ENCODE results near the gene PAPOLA. TPM values are rescaled to one million over a fixed set of nuclear protein-coding genes. Genes with fewer than 3 reads are reported as not detected.

Gene PAPOLA
- total RNA-seq, 2 experiments from 2014 or later, result 99.3 to 197 TPM

- no peaks in the 10 kb centered on the region for H3K79me2 ChIP-seq (ENCODE audit: insufficient read depth, low read depth, low read length)
- no TSS peak for BruUV-seq (replicated peaks)
- intact Hi-C loops (cut with micrococcal nuclease; ENCODE audit: unreplicated experiment), result no loop called here
- ChIA-PET POLR2A (no interaction called here), CTCF (ENCODE audit: unreplicated experiment) (no interaction called here)
- H4K20me1 ChIP-seq (ENCODE audit: insufficient read depth, low read length), result no peaks in the 10 kb centered on the region
- H3K4me3 ChIP-seq (ENCODE audit: low read depth, low read length, poor library complexity, severe bottlenecking), result no peak overlapping the region
- no peak overlapping the region for H3K4me2 ChIP-seq (ENCODE audit: low read length)
- DNase-seq (ENCODE audit: low spot score), result no peak
- no peaks in the 10 kb centered on the region for H3K9me3 ChIP-seq (ENCODE audit: low read length)
- H3K4me1 ChIP-seq (ENCODE audit: insufficient read depth, low read length, poor library complexity, severe bottlenecking), result no peaks in the 10 kb centered on the region
- H3K27ac ChIP-seq (ENCODE audit: low read depth, low read length, poor library complexity, severe bottlenecking), result no peak overlapping the region
- H3K9me2 ChIP-seq (ENCODE audit: insufficient read depth, low read length), result no peaks in the 10 kb centered on the region
- no peak for TF ChIP-seq CTCF (conservative IDR thresholded peaks at IDR 0.05; ENCODE audit: low read length)
- no peak for TF ChIP-seq EZH2phosphoT487 (IDR thresholded peaks at IDR 0.05; ENCODE audit: borderline replicate concordance, low read depth, low read length)
- no peak overlapping the region for H2AFZ ChIP-seq (ENCODE audit: low read length)
- no peaks in the 10 kb centered on the region for H3K36me3 ChIP-seq (ENCODE audit: insufficient read depth, low read length)
Measured at GRCh38 chr14:96603350-96604255, 101.4 kb downstream of the PAPOLA start.

- intact Hi-C loops (cut with micrococcal nuclease; ENCODE audit: unreplicated experiment), result no loop called here
- Histone ChIP-seq H3K4me3 (ENCODE audit: low read depth, low read length, poor library complexity, severe bottlenecking) (no peak overlapping the region), H3K4me1 (ENCODE audit: insufficient read depth, low read length, poor library complexity, severe bottlenecking) (no peaks in the 10 kb centered on the region), H3K27ac (ENCODE audit: low read depth, low read length, poor library complexity, severe bottlenecking) (no peak overlapping the region), H2AFZ (ENCODE audit: low read length) (no peak overlapping the region), H4K20me1 (ENCODE audit: insufficient read depth, low read length) (no peaks in the 10 kb centered on the region), H3K9me2 (ENCODE audit: insufficient read depth, low read length) (no peaks in the 10 kb centered on the region), H3K79me2 (ENCODE audit: insufficient read depth, low read depth, low read length) (no peaks in the 10 kb centered on the region), H3K36me3 (ENCODE audit: insufficient read depth, low read length) (no peaks in the 10 kb centered on the region), H3K4me2 (ENCODE audit: low read length) (no peak overlapping the region), H3K9me3 (ENCODE audit: low read length) (no peaks in the 10 kb centered on the region)
- POLR2A ChIA-PET, result interaction anchor here (0.5 kb wide), 1 partner anchor 123 kb away, joined by 3 read pairs; no protein-coding TSS in a partner anchor
- CTCF ChIA-PET (ENCODE audit: unreplicated experiment), result interaction anchor here (0.6 kb wide), 2 partner anchors 232 to 599 kb away, joined by 6 to 7 read pairs; no protein-coding TSS in a partner anchor
- no peak for DNase-seq (ENCODE audit: low spot score)
- no peak for TF ChIP-seq CTCF (conservative IDR thresholded peaks at IDR 0.05; ENCODE audit: low read length)
- no peak for TF ChIP-seq EZH2phosphoT487 (IDR thresholded peaks at IDR 0.05; ENCODE audit: borderline replicate concordance, low read depth, low read length)
- BruUV-seq (replicated peaks), result no TSS peak
Measured at GRCh38 chr14:96614481-96614881, 112.3 kb downstream of the PAPOLA start.

- TF ChIP-seq CTCF (conservative IDR thresholded peaks at IDR 0.05; ENCODE audit: low read length), result no peak
- no peak for TF ChIP-seq EZH2phosphoT487 (IDR thresholded peaks at IDR 0.05; ENCODE audit: borderline replicate concordance, low read depth, low read length)
- BruUV-seq (replicated peaks), result no TSS peak
- Histone ChIP-seq H3K9me3 (ENCODE audit: low read length) (no peaks in the 10 kb centered on the region), H3K36me3 (ENCODE audit: insufficient read depth, low read length) (no peaks in the 10 kb centered on the region), H3K4me1 (ENCODE audit: insufficient read depth, low read length, poor library complexity, severe bottlenecking) (no peaks in the 10 kb centered on the region), H3K4me2 (ENCODE audit: low read length) (no peak overlapping the region), H3K9me2 (ENCODE audit: insufficient read depth, low read length) (no peaks in the 10 kb centered on the region), H3K4me3 (ENCODE audit: low read depth, low read length, poor library complexity, severe bottlenecking) (no peak overlapping the region), H3K79me2 (ENCODE audit: insufficient read depth, low read depth, low read length) (no peaks in the 10 kb centered on the region), H3K27ac (ENCODE audit: low read depth, low read length, poor library complexity, severe bottlenecking) (no peak overlapping the region), H4K20me1 (ENCODE audit: insufficient read depth, low read length) (no peaks in the 10 kb centered on the region), H2AFZ (ENCODE audit: low read length) (no peak overlapping the region)
- CTCF ChIA-PET (ENCODE audit: unreplicated experiment), result no interaction called here
- DNase-seq (ENCODE audit: low spot score), result no peak
- intact Hi-C loops (cut with micrococcal nuclease; ENCODE audit: unreplicated experiment), result no loop called here
- POLR2A ChIA-PET, result no interaction called here
Measured at GRCh38 chr14:96616161-96616721, 114.1 kb downstream of the PAPOLA start.
